Mesenchymal stem cell (in vitro differentiated cells and primary cell): Measurements from ENCODE around the gene GAPT.

ENCODE experiments used
- DNase-seq: peaks from one replicate; pipeline ENCODE4 v3.0.0-alpha.2; 2013
- H2AFZ ChIP-seq: one replicate; pipeline ENCODE4 v1.6.1; 2013; ENCODE audit warnings: low read depth, mild to moderate bottlenecking, control low read depth, inconsistent platforms, low read length, moderate library complexity
- H2AK5ac ChIP-seq: 2 replicates; pipeline ENCODE4 v1.6.1; 2013; ENCODE audit warnings: low read length, moderate library complexity, mild to moderate bottlenecking, inconsistent platforms; ENCODE audit not compliant: severe bottlenecking
- H2BK120ac ChIP-seq: one replicate; pipeline ENCODE4 v1.6.1; 2013; ENCODE audit warnings: low read depth, mild to moderate bottlenecking, inconsistent platforms, low read length, moderate library complexity
- H2BK12ac ChIP-seq, 2 experiments: one replicate each; pipeline ENCODE4 v1.6.1; 2013; ENCODE audit warnings: inconsistent platforms in 2 of 2, low read length in 2 of 2, mild to moderate bottlenecking in 2 of 2, moderate library complexity in 2 of 2, control low read depth in 1 of 2
- H2BK15ac ChIP-seq: one replicate; pipeline ENCODE4 v1.6.1; 2013; ENCODE audit warnings: mild to moderate bottlenecking, low read depth, inconsistent platforms; ENCODE audit not compliant: poor library complexity, severe bottlenecking
- H2BK5ac ChIP-seq: 2 replicates; pipeline ENCODE4 v1.6.1; 2013; ENCODE audit warnings: low read depth, mild to moderate bottlenecking, low read length, control low read depth, inconsistent platforms; ENCODE audit not compliant: poor library complexity, severe bottlenecking
- H3K14ac ChIP-seq, 2 experiments: one replicate each; pipeline ENCODE4 v1.6.1; 2013; ENCODE audit warnings: inconsistent platforms in 2 of 2, low read length in 2 of 2, control low read depth in 1 of 2, mild to moderate bottlenecking in 1 of 2, moderate library complexity in 1 of 2
- H3K18ac ChIP-seq, 2 experiments: one replicate each; pipeline ENCODE4 v1.6.1; 2013; ENCODE audit warnings: inconsistent platforms in 2 of 2, low read length in 2 of 2, control low read depth in 1 of 2, low read depth in 1 of 2, mild to moderate bottlenecking in 1 of 2
- H3K23ac ChIP-seq, 2 experiments: one replicate each; pipeline ENCODE4 v1.6.1; 2013; ENCODE audit warnings: inconsistent platforms in 2 of 2, low read length in 2 of 2, mild to moderate bottlenecking in 2 of 2, moderate library complexity in 2 of 2, control low read depth in 1 of 2
- H3K27ac ChIP-seq: 2 replicates; pipeline ENCODE4 v1.5.1; 2013; ENCODE audit warnings: mild to moderate bottlenecking, moderate library complexity, low read length, control low read depth, inconsistent platforms; ENCODE audit not compliant: poor library complexity, severe bottlenecking
- H3K27me3 ChIP-seq, 2 experiments: 2 replicates each; pipeline versions ENCODE4 v1.6.1 to v1.7.0; 2013; ENCODE audit warnings: low read length in 2 of 2, mild to moderate bottlenecking in 2 of 2, moderate library complexity in 2 of 2, control low read depth in 1 of 2, inconsistent platforms in 1 of 2; ENCODE audit not compliant: control insufficient read depth in 1 of 2, insufficient read depth in 1 of 2
- H3K36me3 ChIP-seq, 2 experiments: 2 replicates each; pipeline versions ENCODE4 v1.6.1 to v1.7.0; 2013; ENCODE audit warnings: low read length in 2 of 2, control low read depth in 1 of 2, inconsistent platforms in 1 of 2, low read depth in 1 of 2, mild to moderate bottlenecking in 1 of 2; ENCODE audit not compliant: insufficient read depth in 2 of 2, control insufficient read depth in 1 of 2
- H3K4ac ChIP-seq, 2 experiments: one replicate each; pipeline ENCODE4 v1.6.1; 2013; ENCODE audit warnings: inconsistent platforms in 2 of 2, low read length in 2 of 2, mild to moderate bottlenecking in 2 of 2, moderate library complexity in 2 of 2, control low read depth in 1 of 2, low read depth in 1 of 2
- H3K4me1 ChIP-seq: 2 replicates; pipeline ENCODE4 v1.6.1; 2013; ENCODE audit warnings: low read depth, low read length, control low read depth; ENCODE audit not compliant: control insufficient read depth, insufficient read depth
- H3K4me2 ChIP-seq: 2 replicates; pipeline ENCODE4 v1.6.1; 2013; ENCODE audit warnings: low read length, mild to moderate bottlenecking, inconsistent platforms; ENCODE audit not compliant: poor library complexity, severe bottlenecking
- H3K4me3 ChIP-seq, 2 experiments: 2 replicates each; pipeline versions ENCODE4 v1.5.1 to v1.7.0; 2013; ENCODE audit warnings: low read length in 2 of 2, mild to moderate bottlenecking in 2 of 2, control low read depth in 1 of 2, low read depth in 1 of 2; ENCODE audit not compliant: insufficient read depth in 1 of 2
- H3K79me1 ChIP-seq: replicated peaks from 2 replicates; pipeline ENCODE4 v1.6.1; 2013; ENCODE audit warnings: mild to moderate bottlenecking, control low read depth, low read length, inconsistent platforms; ENCODE audit not compliant: poor library complexity, severe bottlenecking
- H3K9ac ChIP-seq: 2 replicates; pipeline ENCODE4 v1.7.0; 2013; ENCODE audit warnings: mild to moderate bottlenecking, low read length, moderate library complexity
- H3K9me3 ChIP-seq: 2 replicates; pipeline ENCODE4 v1.7.0; 2013; ENCODE audit warnings: mild to moderate bottlenecking, low read length; ENCODE audit not compliant: control insufficient read depth
- H4K8ac ChIP-seq: one replicate; pipeline ENCODE4 v1.6.1; 2013; ENCODE audit warnings: inconsistent platforms, mild to moderate bottlenecking, low read length, moderate library complexity
- H4K91ac ChIP-seq: one replicate; pipeline ENCODE4 v1.6.1; 2013; ENCODE audit warnings: mild to moderate bottlenecking, low read length, inconsistent platforms
- WGBS: methylation state at CpG from one replicate; pipeline ENCODE4 v1.1.7; 2013; ENCODE audit warnings: mixed read lengths; 5-methylcytosine and 5-hydroxymethylcytosine counted together

Gene GAPT

GRCh38 chr5:58460732-58461286 is 30.4 kb upstream of the GAPT start:
- WGBS = 7% methylated on average over 28 of the region's 30 CpGs
- peak overlapping the region; percentile 92 to 98 for H3K18ac ChIP-seq
- DNase-seq = peak; percentile 88
- peak overlapping the region; percentile 82 to 98 for H3K4me3 ChIP-seq
- H2BK5ac ChIP-seq = peak overlapping the region; percentile 91
- H2BK12ac ChIP-seq = peak overlapping the region; percentile 57 to 89
- H3K4me2 ChIP-seq = peak overlapping the region; percentile 72
- no peaks in the 10 kb centered on the region for H3K27me3 ChIP-seq
- no peak overlapping the region for H3K14ac ChIP-seq
- peak overlapping the region; percentile 79 for H2BK120ac ChIP-seq
- H3K4ac ChIP-seq = peak overlapping the region; percentile 75 to 94
- H3K27ac ChIP-seq = peak overlapping the region; percentile 60
- H2AK5ac ChIP-seq = no peak overlapping the region
- peak overlapping the region; percentile 92 for H3K9ac ChIP-seq
- no peaks in the 10 kb centered on the region for H3K9me3 ChIP-seq
- no peaks in the 10 kb centered on the region for H3K79me1 ChIP-seq
- peak overlapping the region; percentile 90 for H4K8ac ChIP-seq
- H3K4me1 ChIP-seq = no peaks in the 10 kb centered on the region
- no peak overlapping the region for H3K23ac ChIP-seq
- peak overlapping the region; percentile 90 for H4K91ac ChIP-seq
- H3K36me3 ChIP-seq = peaks cover 2 to 23% of the 10 kb centered on the region in 2 experiments
- peak overlapping the region; percentile 90 for H2BK15ac ChIP-seq
- peak overlapping the region; percentile 21 for H2AFZ ChIP-seq

DNA sequence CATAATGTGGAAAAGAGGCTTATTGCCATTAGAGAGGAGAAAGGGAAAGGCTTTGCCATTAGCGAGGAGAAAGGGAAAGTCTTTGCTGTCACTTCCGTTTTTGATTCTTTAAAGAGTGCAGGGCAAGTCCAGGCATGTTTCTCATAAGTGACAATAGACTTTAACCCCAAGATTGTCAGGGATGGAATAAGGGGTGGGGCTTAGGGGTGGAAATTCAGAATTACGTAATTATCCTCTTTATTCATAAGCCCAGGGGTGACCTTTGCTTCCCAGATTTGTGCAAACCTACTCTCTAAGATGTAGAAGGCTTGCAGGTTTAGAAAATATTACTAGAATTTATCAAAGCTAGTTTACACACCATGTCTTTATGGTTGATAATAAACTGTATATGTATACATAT is 29.1 kb upstream of the GAPT start:
- H3K4me2 ChIP-seq = no peak overlapping the region
- WGBS = 54% methylated on average over 2 of the region's 3 CpGs
- H2BK120ac ChIP-seq = peak overlapping the region; percentile 21
- peak overlapping the region; percentile 91 for H2AK5ac ChIP-seq
- peak overlapping the region; percentile 90 for H2BK5ac ChIP-seq
- H3K36me3 ChIP-seq = peaks cover 0 to 9% of the 10 kb centered on the region in 2 experiments
- no peak overlapping the region for H3K14ac ChIP-seq
- H3K79me1 ChIP-seq = no peaks in the 10 kb centered on the region
- H3K9ac ChIP-seq = peak overlapping the region; percentile 92
- peak overlapping the region in 1 of 2 experiments; percentile 67 for H3K4ac ChIP-seq
- H3K18ac ChIP-seq = no peak overlapping the region
- no peak overlapping the region for H2BK15ac ChIP-seq
- DNase-seq = peak; percentile 76
- H3K27ac ChIP-seq = peak overlapping the region; percentile 52
- peak overlapping the region; percentile 42 for H2AFZ ChIP-seq
- no peaks in the 10 kb centered on the region for H3K27me3 ChIP-seq
- no peak overlapping the region for H4K8ac ChIP-seq
- H3K9me3 ChIP-seq = no peaks in the 10 kb centered on the region
- no peaks in the 10 kb centered on the region for H3K4me1 ChIP-seq
- no peak overlapping the region for H3K4me3 ChIP-seq
- H4K91ac ChIP-seq = no peak overlapping the region
- peak overlapping the region in 1 of 2 experiments; percentile 39 for H2BK12ac ChIP-seq
- no peak overlapping the region for H3K23ac ChIP-seq

GRCh38 chr5:58462623-58463230 is 28.5 kb upstream of the GAPT start:
- Histone ChIP-seq H3K27me3 (no peaks in the 10 kb centered on the region), H3K9me3 (no peaks in the 10 kb centered on the region), H2BK5ac (no peak overlapping the region), H2AFZ (no peak overlapping the region), H3K14ac (no peak overlapping the region), H2BK120ac (no peak overlapping the region), H3K4me3 (no peak overlapping the region), H3K4me1 (no peaks in the 10 kb centered on the region), H4K91ac (no peak overlapping the region), H3K79me1 (no peaks in the 10 kb centered on the region), H3K18ac (no peak overlapping the region), H3K4me2 (no peak overlapping the region), H4K8ac (no peak overlapping the region), H3K9ac (peak overlapping the region; percentile 92), H3K4ac (no peak overlapping the region), H2AK5ac (no peak overlapping the region), H2BK15ac (no peak overlapping the region), H2BK12ac (no peak overlapping the region), H3K27ac (no peak overlapping the region), H3K23ac (no peak overlapping the region), H3K36me3 (peaks cover 0 to 3% of the 10 kb centered on the region in 2 experiments)
- 0% methylated on average over 1 of the region's 4 CpGs for WGBS
- DNase-seq = peak; percentile 79

DNA sequence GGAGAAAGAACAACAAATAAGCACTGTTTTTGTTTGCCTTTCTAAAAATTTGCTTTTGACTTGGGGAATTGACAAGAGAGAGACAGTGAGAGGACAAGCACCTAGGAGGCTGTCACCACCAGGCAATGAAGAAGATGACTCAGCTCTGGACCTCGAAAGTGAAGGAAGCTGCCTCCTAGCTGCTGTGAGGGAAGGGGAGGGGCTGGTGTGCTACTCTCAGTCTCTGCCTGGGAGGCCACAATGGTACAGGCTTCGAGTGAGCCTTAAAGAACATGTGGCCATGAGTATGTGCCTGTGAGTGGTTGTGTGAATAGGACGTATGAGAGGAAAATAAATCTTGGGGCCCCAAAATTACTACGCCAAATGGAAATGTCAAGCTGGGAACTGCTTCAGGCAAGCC is 24.3 kb upstream of the GAPT start:
- Histone ChIP-seq H3K23ac (no peak overlapping the region), H3K36me3 (no peaks in the 10 kb centered on the region), H3K27me3 (no peaks in the 10 kb centered on the region), H3K4ac (no peak overlapping the region), H2BK12ac (no peak overlapping the region), H2BK5ac (no peak overlapping the region), H2AFZ (no peak overlapping the region), H2BK15ac (no peak overlapping the region), H3K4me2 (no peak overlapping the region), H4K91ac (no peak overlapping the region), H3K4me1 (no peaks in the 10 kb centered on the region), H4K8ac (no peak overlapping the region), H3K9ac (no peak overlapping the region), H2AK5ac (no peak overlapping the region), H3K18ac (no peak overlapping the region), H3K14ac (no peak overlapping the region), H3K4me3 (no peak overlapping the region), H3K79me1 (no peaks in the 10 kb centered on the region), H3K9me3 (no peaks in the 10 kb centered on the region), H2BK120ac (no peak overlapping the region), H3K27ac (no peak overlapping the region)
- DNase-seq = peak; percentile 73
- WGBS = 43% methylated on average over 3 of the region's 4 CpGs
